GM12878 (cell line): Measurements from ENCODE around the gene NASP. TPM values are rescaled to one million over a fixed set of nuclear protein-coding genes. Genes with fewer than 3 reads are reported as not detected.

Source experiments
- ATAC-seq: fragments of 200-7000 bp; cut with Tn5 transposase; 3 replicates; pipeline ENCODE4 v1.9.1; 2020; ENCODE audit warnings: mild to moderate bottlenecking, moderate library complexity
- BruUV-seq: library from RNA; stranded (reverse); fragments of 400-500 nt; replicated peaks from 2 replicates; lab custom pipeline; 2021; lab: Mats Ljungman, UMichigan
- CTCF ChIA-PET: fragments of 300-600 bp; sonication (Branson Sonifier 250); formaldehyde crosslinking; extraction: SDS; loops from one replicate; lab custom pipeline; 2021; ENCODE audit warnings: inconsistent platforms; lab: Yijun Ruan, JAX
- POLR2A ChIA-PET: fragments of 350-600 bp; formaldehyde crosslinking; extraction: SDS; loops from one replicate; lab custom pipeline; 2021; ENCODE audit warnings: inconsistent platforms; lab: Charles Lee
- RAD21 ChIA-PET: fragments of 300-600 bp; sonication (Branson Sonifier 250); formaldehyde crosslinking; loops from one replicate; lab custom pipeline; 2023; ENCODE audit warnings: antibody characterized with exemption; ENCODE audit not compliant: unreplicated experiment; lab: Charles Lee
- SMC1A ChIA-PET: fragments of 300-600 bp; sonication (Branson Sonifier 250); formaldehyde crosslinking; loops from one replicate; lab custom pipeline; 2023; ENCODE audit not compliant: unreplicated experiment, uncharacterized antibody; lab: Charles Lee
- DNase-seq: peaks from one replicate; pipeline ENCODE4 v3.0.0-alpha.2; 2011; ENCODE audit warnings: low read depth, low spot score
- FAIRE-seq: peaks from 3 replicates; lab custom pipeline; 2011; peaks lifted over from hg19 to GRCh38; lab: Jason Lieb, UNC
- H2AFZ ChIP-seq: 2 replicates; pipeline ENCODE4 v1.6.0; 2011; ENCODE audit warnings: low read depth, low read length, control low read depth; ENCODE audit not compliant: control insufficient read depth
- H3K27ac ChIP-seq: 2 replicates; pipeline ENCODE4 v1.5.1; 2011; ENCODE audit warnings: control low read depth; ENCODE audit not compliant: control insufficient read depth, insufficient read depth
- H3K27me3 ChIP-seq, 2 experiments: replicated peaks in 1 of 2; 2 replicates each; pipeline versions ENCODE4 v1.6.0 to v1.6.1; 2011; ENCODE audit warnings: low read length in 1 of 2; ENCODE audit not compliant: control insufficient read depth in 2 of 2, insufficient read depth in 2 of 2
- H3K36me3 ChIP-seq, 2 experiments: 2 replicates each; pipeline ENCODE4 v1.5.1; 2011; ENCODE audit warnings: low read length in 1 of 2; ENCODE audit not compliant: control insufficient read depth in 2 of 2, insufficient read depth in 2 of 2
- H3K4me1 ChIP-seq: 2 replicates; pipeline ENCODE4 v1.6.1; 2011; ENCODE audit warnings: mild to moderate bottlenecking, low read length, moderate library complexity, mixed read lengths; ENCODE audit not compliant: control insufficient read depth, insufficient read depth
- H3K4me2 ChIP-seq: 2 replicates; pipeline ENCODE4 v1.6.0; 2011; ENCODE audit warnings: control low read depth; ENCODE audit not compliant: control insufficient read depth, insufficient read depth
- H3K4me3 ChIP-seq: fragments of 200-600 bp; sonication (generic); 2 replicates; pipeline ENCODE4 v1.5.1; 2016
- H3K79me2 ChIP-seq: 2 replicates; pipeline ENCODE4 v1.6.0; 2011; ENCODE audit warnings: low read length; ENCODE audit not compliant: control insufficient read depth, insufficient read depth
- H3K9ac ChIP-seq: 2 replicates; pipeline ENCODE4 v1.8.0; 2011; ENCODE audit warnings: low read length, control low read depth, mixed read lengths; ENCODE audit not compliant: control insufficient read depth, insufficient read depth
- H3K9me3 ChIP-seq: replicated peaks from 3 replicates; pipeline ENCODE4 v1.5.1; 2011; ENCODE audit warnings: mild to moderate bottlenecking, low read length; ENCODE audit not compliant: control insufficient read depth, insufficient read depth
- H4K20me1 ChIP-seq: 2 replicates; pipeline ENCODE4 v1.6.0; 2011; ENCODE audit not compliant: control insufficient read depth, insufficient read depth
- CREB1 ChIP-seq: IDR thresholded peaks from 2 replicates; pipeline ENCODE4 v1.6.1; 2012; ENCODE audit warnings: low read depth, mild to moderate bottlenecking, inconsistent platforms
- DPF2 ChIP-seq: fragments of 450-650 bp; IDR thresholded peaks from 2 replicates; pipeline ENCODE4 v1.6.1; 2017; ENCODE audit warnings: mild to moderate bottlenecking
- MEF2B ChIP-seq: fragments of 450-650 bp; IDR thresholded peaks from 2 replicates; pipeline ENCODE4 v1.6.1; 2018; ENCODE audit warnings: mild to moderate bottlenecking, moderate library complexity; ENCODE audit not compliant: partially characterized antibody, poor library complexity, severe bottlenecking
- MLLT1 ChIP-seq: fragments of 450-650 bp; IDR thresholded peaks from 2 replicates; pipeline ENCODE4 v1.6.1; 2016; ENCODE audit warnings: mild to moderate bottlenecking
- NBN ChIP-seq: fragments of 450-650 bp; IDR thresholded peaks from 2 replicates; pipeline ENCODE4 v1.6.1; 2016
- ZZZ3 ChIP-seq: IDR thresholded peaks from 2 replicates; pipeline ENCODE4 v1.6.1; 2011; ENCODE audit warnings: low read depth; ENCODE audit not compliant: control insufficient read depth, insufficient read length
- in situ Hi-C: fragments of 300-500 bp; cut with MboI; formaldehyde crosslinking; loops from 9 replicates; pipeline ENCODE4 v1.14.3; 2018; ENCODE audit warnings: mixed read lengths
- intact Hi-C: fragments of 100-400 bp; cut with micrococcal nuclease; formaldehyde crosslinking; loops from one replicate; pipeline ENCODE4 v1.14.2; 2022; ENCODE audit not compliant: unreplicated experiment
- polyA plus RNA-seq, 11 experiments: library from polyadenylated mRNA; depleted of rRNA in 4 of 11; unstranded in 6 of 11; stranded (reverse) in 5 of 11; fragments of >200 nt; fragmentation: Nextera tagmentation in 4 of 11; fragmentation: Illumina TruSeq in 1 of 11; extraction: Ambion mirVana in 4 of 11; extraction: Trizol in 1 of 11; gene quantifications; 1 replicate in 1 of 11; 2 replicates in 10 of 11; pipeline versions ENCODE4 v1.2.1 to v1.2.3, GENCODE V29; 2011 to 2016; ENCODE audit warnings: inconsistent platforms in 2 of 11, missing spikeins in 2 of 11, low read depth in 1 of 11
- total RNA-seq, 4 experiments: library from RNA; depleted of rRNA in 3 of 4; stranded (reverse); fragments of >200 nt in 3 of 4; fragmentation: Illumina TruSeq in 1 of 4; extraction: Trizol in 1 of 4; gene quantifications; 2 replicates each; pipeline versions ENCODE4 v1.2.1 to v1.2.3, GENCODE V29; 2013 to 2021
- TF ChIP-seq, protein P1 (sequence below): IDR thresholded peaks from 2 replicates; pipeline ENCODE4 v1.6.1; 2012; ENCODE audit warnings: low read length, inconsistent platforms
- TF ChIP-seq, protein P2 (sequence below): fragments of 450-650 bp; IDR thresholded peaks from 2 replicates; pipeline ENCODE4 v1.6.1; 2017; ENCODE audit warnings: antibody characterized with exemption, mild to moderate bottlenecking, moderate library complexity

Gene NASP
- total and polyA plus RNA-seq, 10 of the 15 experiments (the other 5 are each of a cell fraction or from before 2014, with no cell fraction given) = 111 to 321 (median 205) TPM

DNA sequence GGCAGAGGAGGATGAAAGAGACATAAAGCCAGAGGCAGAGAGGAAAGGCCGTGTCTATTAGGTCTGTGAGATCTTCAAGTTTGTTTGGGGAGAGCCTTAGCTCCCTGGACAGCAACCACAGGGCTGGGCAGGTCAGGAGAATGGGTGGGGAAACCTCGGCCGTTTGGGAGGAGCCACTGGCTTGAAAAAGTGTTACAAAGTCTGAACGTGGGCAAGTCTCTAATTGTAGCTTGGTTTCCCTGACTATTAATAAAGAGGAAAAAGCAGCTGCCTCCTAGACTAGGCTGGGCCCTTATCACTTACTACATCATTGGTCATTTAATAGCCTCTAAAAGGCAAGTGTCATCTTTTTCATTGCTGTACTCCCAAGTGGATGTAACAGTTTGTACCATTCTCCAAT is 40.1 kb downstream of the NASP start, which contains the start of gene CCDC17 (continued):
- TF ChIP-seq MLLT1 (no peak), ZZZ3 (no peak)

- ChIA-PET CTCF (interaction anchor here (1.2 kb wide), 1 partner anchor 9 kb away, joined by 3 read pairs; no protein-coding TSS in a partner anchor), RAD21 (interaction anchor here (0.6 kb wide), 1 partner anchor 15 kb away, joined by 3 read pairs; no protein-coding TSS in a partner anchor), POLR2A (interaction anchor here (0.6 kb wide), 1 partner anchor 689 kb away, joined by 6 read pairs; no protein-coding TSS in a partner anchor)
- no peaks in the 10 kb centered on the region for H4K20me1 ChIP-seq
- no peaks in the 10 kb centered on the region for H3K27me3 ChIP-seq
- FAIRE-seq = no peak
- TF ChIP-seq MLLT1 = no peak
- TF ChIP-seq MEF2B = no peak
- TF ChIP-seq, protein P1, sequence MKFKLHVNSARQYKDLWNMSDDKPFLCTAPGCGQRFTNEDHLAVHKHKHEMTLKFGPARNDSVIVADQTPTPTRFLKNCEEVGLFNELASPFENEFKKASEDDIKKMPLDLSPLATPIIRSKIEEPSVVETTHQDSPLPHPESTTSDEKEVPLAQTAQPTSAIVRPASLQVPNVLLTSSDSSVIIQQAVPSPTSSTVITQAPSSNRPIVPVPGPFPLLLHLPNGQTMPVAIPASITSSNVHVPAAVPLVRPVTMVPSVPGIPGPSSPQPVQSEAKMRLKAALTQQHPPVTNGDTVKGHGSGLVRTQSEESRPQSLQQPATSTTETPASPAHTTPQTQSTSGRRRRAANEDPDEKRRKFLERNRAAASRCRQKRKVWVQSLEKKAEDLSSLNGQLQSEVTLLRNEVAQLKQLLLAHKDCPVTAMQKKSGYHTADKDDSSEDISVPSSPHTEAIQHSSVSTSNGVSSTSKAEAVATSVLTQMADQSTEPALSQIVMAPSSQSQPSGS = no peak
- TF ChIP-seq DPF2 = no peak
- TF ChIP-seq NBN = no peak
- TF ChIP-seq CREB1 = no peak
- TF ChIP-seq, protein P2, sequence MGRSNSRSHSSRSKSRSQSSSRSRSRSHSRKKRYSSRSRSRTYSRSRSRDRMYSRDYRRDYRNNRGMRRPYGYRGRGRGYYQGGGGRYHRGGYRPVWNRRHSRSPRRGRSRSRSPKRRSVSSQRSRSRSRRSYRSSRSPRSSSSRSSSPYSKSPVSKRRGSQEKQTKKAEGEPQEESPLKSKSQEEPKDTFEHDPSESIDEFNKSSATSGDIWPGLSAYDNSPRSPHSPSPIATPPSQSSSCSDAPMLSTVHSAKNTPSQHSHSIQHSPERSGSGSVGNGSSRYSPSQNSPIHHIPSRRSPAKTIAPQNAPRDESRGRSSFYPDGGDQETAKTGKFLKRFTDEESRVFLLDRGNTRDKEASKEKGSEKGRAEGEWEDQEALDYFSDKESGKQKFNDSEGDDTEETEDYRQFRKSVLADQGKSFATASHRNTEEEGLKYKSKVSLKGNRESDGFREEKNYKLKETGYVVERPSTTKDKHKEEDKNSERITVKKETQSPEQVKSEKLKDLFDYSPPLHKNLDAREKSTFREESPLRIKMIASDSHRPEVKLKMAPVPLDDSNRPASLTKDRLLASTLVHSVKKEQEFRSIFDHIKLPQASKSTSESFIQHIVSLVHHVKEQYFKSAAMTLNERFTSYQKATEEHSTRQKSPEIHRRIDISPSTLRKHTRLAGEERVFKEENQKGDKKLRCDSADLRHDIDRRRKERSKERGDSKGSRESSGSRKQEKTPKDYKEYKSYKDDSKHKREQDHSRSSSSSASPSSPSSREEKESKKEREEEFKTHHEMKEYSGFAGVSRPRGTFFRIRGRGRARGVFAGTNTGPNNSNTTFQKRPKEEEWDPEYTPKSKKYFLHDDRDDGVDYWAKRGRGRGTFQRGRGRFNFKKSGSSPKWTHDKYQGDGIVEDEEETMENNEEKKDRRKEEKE = no peak
- TF ChIP-seq, all 136 proteins: peak for 0
- intact Hi-C loops (loop anchor here (10.0 kb wide), 1 partner anchor 256 kb away; no protein-coding TSS in a partner anchor), in situ Hi-C loops (no loop called here)
- H3K4me3 ChIP-seq = no peak overlapping the region
- H3K9me3 ChIP-seq = no peaks in the 10 kb centered on the region
- ATAC-seq = no peak
- no peak overlapping the region for H3K9ac ChIP-seq
- H2AFZ ChIP-seq = no peak overlapping the region
- no peaks in the 10 kb centered on the region for H3K79me2 ChIP-seq
- H3K4me1 ChIP-seq = no peaks in the 10 kb centered on the region
- H3K4me2 ChIP-seq = no peak overlapping the region
- H3K36me3 ChIP-seq = peaks cover 9 to 44% of the 10 kb centered on the region in 2 experiments
- SMC1A ChIA-PET = interaction anchor here (0.6 to 1.6 kb wide), 2 partner anchors 15 to 654 kb away, joined by 4 to 5 read pairs; no protein-coding TSS in a partner anchor
- DNase-seq = no peak
- no peak overlapping the region for H3K27ac ChIP-seq
- no TSS peak for BruUV-seq
Measured at GRCh38 chr1:45629035-45629434, 45.2 kb downstream of the NASP start.
